T-helper 17 cell (primary cell): ENCODE measurements around the gene TMPRSS6. TPM values are rescaled to one million over a fixed set of nuclear protein-coding genes. Genes with fewer than 3 reads are reported as not detected.

Experiments used
- ATAC-seq: fragments of 150-1000 bp; cut with Tn5 transposase; 2 replicates; pipeline ENCODE4 v1.10.0; 2021; ENCODE audit warnings: mild to moderate bottlenecking, moderate library complexity
- DNase-seq, 3 donors: peaks; one replicate each; pipeline versions ENCODE4 v3.0.0 to v3.0.0-alpha.2; 2020 to 2021
- H3K9me3 ChIP-seq: one replicate; pipeline ENCODE4 v1.7.0; 2013; ENCODE audit warnings: low read length, mild to moderate bottlenecking; ENCODE audit not compliant: control insufficient read depth, poor library complexity, severe bottlenecking
- H3K27ac Mint-ChIP-seq: one replicate; pipeline ENCODE4 v1.8.0; 2022; ENCODE audit warnings: mild to moderate bottlenecking, moderate library complexity, mixed read lengths
- H3K27me3 Mint-ChIP-seq: one replicate; pipeline ENCODE4 v1.8.0; 2022; ENCODE audit warnings: mixed read lengths
- H3K36me3 Mint-ChIP-seq: one replicate; pipeline ENCODE4 v1.8.0; 2022; ENCODE audit warnings: low read depth, mixed read lengths
- H3K4me1 Mint-ChIP-seq: one replicate; pipeline ENCODE4 v1.8.0; 2022; ENCODE audit warnings: mild to moderate bottlenecking, mixed read lengths
- H3K4me3 Mint-ChIP-seq: one replicate; pipeline ENCODE4 v1.8.0; 2022; ENCODE audit warnings: mild to moderate bottlenecking, moderate library complexity, mixed read lengths
- total RNA-seq, 4 donors: library from RNA in 2 of 4; stranded (reverse) in 2 of 4; gene quantifications; one replicate each; pipeline ENCODE4 v1.2.3 and lab custom pipeline; 2022 to 2026

Gene TMPRSS6
- total RNA-seq, 2 donors from 2014 or later = 0.31 to 0.92 TPM

DNA sequence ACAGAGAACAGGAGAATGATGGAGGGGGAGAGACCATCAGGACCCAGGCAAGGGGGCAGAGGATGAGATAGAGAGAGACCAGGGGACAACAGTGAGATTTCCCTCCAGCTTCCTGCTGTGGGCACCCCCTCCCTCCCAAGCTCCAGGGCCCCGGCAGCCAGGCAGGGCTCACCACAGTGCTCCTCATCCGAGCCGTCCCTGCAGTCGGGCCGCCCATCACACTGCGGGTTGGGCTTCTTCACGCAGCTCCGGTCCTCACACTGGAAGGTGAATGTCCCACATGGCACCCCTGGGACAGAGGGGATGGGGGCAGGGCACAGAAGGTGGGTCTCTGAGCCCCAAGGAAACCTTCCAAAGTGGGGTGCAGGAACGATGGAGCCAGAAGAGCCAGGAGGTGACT is 38.8 kb downstream of the TMPRSS6 start:
- H3K4me3 Mint-ChIP-seq = no peak overlapping the region
- peaks cover 20% of the 10 kb centered on the region for H3K27me3 Mint-ChIP-seq
- no peak overlapping the region for H3K27ac Mint-ChIP-seq
- H3K36me3 Mint-ChIP-seq = peaks cover 5% of the 10 kb centered on the region
- no peaks in the 10 kb centered on the region for H3K9me3 ChIP-seq
- ATAC-seq = no peak
- peaks cover 2% of the 10 kb centered on the region for H3K4me1 Mint-ChIP-seq
- DNase-seq = no peak

DNA sequence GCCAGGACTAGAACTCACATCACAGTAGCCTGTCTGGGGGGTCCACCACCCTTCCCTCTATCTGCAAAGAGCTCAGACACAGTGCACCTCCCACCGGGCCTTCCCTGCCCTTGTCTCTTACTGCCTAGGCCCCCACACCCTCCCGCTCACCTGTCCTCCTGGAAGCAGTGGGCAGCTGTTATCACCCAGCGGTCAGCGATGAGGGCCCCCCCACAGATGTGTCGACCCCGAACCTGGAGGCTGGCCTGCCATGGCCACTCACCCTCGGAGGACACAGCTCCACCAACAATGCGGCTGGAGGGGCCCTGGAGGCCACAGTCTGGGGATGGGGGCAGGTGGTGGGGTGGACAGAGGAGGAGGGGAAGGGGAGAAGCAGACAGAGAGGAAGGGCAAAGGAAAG is 39.2 kb downstream of the TMPRSS6 start:
- Mint-ChIP-seq H3K4me1 (peaks cover 2% of the 10 kb centered on the region), H3K27me3 (peaks cover 16% of the 10 kb centered on the region), H3K27ac (no peak overlapping the region), H3K36me3 (peaks cover 5% of the 10 kb centered on the region), H3K4me3 (no peak overlapping the region)
- H3K9me3 ChIP-seq = no peaks in the 10 kb centered on the region
- ATAC-seq = no peak
- DNase-seq = no peak

DNA sequence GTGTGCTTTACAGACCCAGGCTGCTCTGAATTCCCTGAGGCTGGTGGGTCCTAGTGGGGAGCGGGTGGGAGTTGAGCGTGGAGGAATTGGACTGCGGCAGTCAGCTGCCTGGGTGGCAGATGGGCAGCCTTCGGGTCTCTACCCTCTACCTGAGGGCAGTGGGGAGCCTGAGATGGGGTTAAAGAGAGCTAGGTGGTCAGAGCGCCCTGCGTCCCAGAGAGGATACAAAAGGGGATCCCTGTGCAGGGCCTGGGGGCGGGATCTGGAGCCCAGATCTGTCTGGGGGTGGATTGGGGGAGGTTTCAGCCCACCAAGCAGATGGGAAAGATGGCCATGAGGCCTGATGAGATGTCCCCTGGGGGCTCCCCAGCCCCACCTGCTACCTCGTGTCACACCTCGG is 39.8 kb downstream of the TMPRSS6 start:
- Mint-ChIP-seq H3K4me3 (no peak overlapping the region), H3K4me1 (peaks cover 2% of the 10 kb centered on the region)
- no peak for ATAC-seq

GRCh38 chr22:37069319-37069718 is 40.2 kb downstream of the TMPRSS6 start:
- DNase-seq = no peak
- H3K27ac Mint-ChIP-seq = no peak overlapping the region
- H3K4me3 Mint-ChIP-seq = no peak overlapping the region
- no peaks in the 10 kb centered on the region for H3K9me3 ChIP-seq
- H3K36me3 Mint-ChIP-seq = peaks cover 5% of the 10 kb centered on the region
- H3K4me1 Mint-ChIP-seq = peaks cover 2% of the 10 kb centered on the region
- H3K27me3 Mint-ChIP-seq = peaks cover 16% of the 10 kb centered on the region
- ATAC-seq = no peak

More for the DNA sequence above, 39.8 kb downstream of the TMPRSS6 start:
- no peaks in the 10 kb centered on the region for H3K9me3 ChIP-seq
- H3K36me3 Mint-ChIP-seq = peaks cover 5% of the 10 kb centered on the region
- peaks cover 16% of the 10 kb centered on the region for H3K27me3 Mint-ChIP-seq
- no peak overlapping the region for H3K27ac Mint-ChIP-seq
- no peak for DNase-seq

- Mint-ChIP-seq H3K36me3 (peaks cover 5% of the 10 kb centered on the region), H3K4me1 (peaks cover 2% of the 10 kb centered on the region), H3K27me3 (peaks cover 16% of the 10 kb centered on the region), H3K4me3 (no peak overlapping the region), H3K27ac (no peak overlapping the region)
- ATAC-seq (no peak), DNase-seq (no peak)
- H3K9me3 ChIP-seq = no peaks in the 10 kb centered on the region
These were observed 40.7 kb downstream of the TMPRSS6 start for GRCh38 chr22:37068859-37069258.

DNA sequence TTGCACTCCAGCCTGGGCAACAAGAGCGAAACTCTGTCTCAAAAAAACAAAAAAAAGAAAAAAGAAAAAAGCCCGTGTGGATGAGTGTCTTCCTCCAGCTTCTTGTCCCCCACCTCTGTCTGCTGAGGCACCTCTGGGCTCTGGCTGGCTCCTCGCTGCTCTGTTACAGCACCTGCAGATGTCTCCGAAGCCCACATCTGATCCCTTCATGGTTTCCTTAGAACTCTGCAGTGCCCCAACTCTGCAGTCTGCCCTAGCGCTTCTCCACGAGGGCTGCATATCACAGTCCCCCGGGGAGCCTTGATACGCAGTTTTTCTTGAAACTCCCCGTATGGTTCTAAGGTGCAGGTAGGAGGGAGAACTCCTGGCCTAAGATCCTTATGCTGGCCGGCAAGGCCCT is 42.1 kb downstream of the TMPRSS6 start:
- ATAC-seq = no peak

GRCh38 chr22:37065961-37066360 is 43.6 kb downstream of the TMPRSS6 start:
- peaks cover 16% of the 10 kb centered on the region for H3K27me3 Mint-ChIP-seq
- H3K9me3 ChIP-seq = no peaks in the 10 kb centered on the region
- ATAC-seq = no peak
- DNase-seq = no peak
- H3K4me1 Mint-ChIP-seq = peaks cover 11% of the 10 kb centered on the region
- H3K27ac Mint-ChIP-seq = no peak overlapping the region
- H3K4me3 Mint-ChIP-seq = no peak overlapping the region
- H3K36me3 Mint-ChIP-seq = peaks cover 5% of the 10 kb centered on the region

More for the DNA sequence above, 42.1 kb downstream of the TMPRSS6 start:
- peaks cover 16% of the 10 kb centered on the region for H3K27me3 Mint-ChIP-seq
- no peaks in the 10 kb centered on the region for H3K9me3 ChIP-seq
- H3K36me3 Mint-ChIP-seq = peaks cover 5% of the 10 kb centered on the region
- peaks cover 8% of the 10 kb centered on the region for H3K4me1 Mint-ChIP-seq
- H3K27ac Mint-ChIP-seq = peak overlapping the region; percentile 70
- H3K4me3 Mint-ChIP-seq = no peak overlapping the region
- no peak for DNase-seq

- no peak for DNase-seq
- Mint-ChIP-seq H3K27me3 (peaks cover 14% of the 10 kb centered on the region), H3K4me3 (no peak overlapping the region), H3K4me1 (peaks cover 11% of the 10 kb centered on the region), H3K27ac (peak overlapping the region; percentile 59), H3K36me3 (peaks cover 5% of the 10 kb centered on the region)
- no peak for ATAC-seq
- H3K9me3 ChIP-seq = no peaks in the 10 kb centered on the region
These were observed 44.3 kb downstream of the TMPRSS6 start for GRCh38 chr22:37065180-37065579.

GRCh38 chr22:37064553-37064952 is 45.0 kb downstream of the TMPRSS6 start:
- Mint-ChIP-seq H3K27me3 (peaks cover 8% of the 10 kb centered on the region), H3K4me3 (peak overlapping the region; percentile 71), H3K36me3 (peaks cover 5% of the 10 kb centered on the region), H3K27ac (peak overlapping the region; percentile 59), H3K4me1 (peaks cover 15% of the 10 kb centered on the region)
- no peak for ATAC-seq
- DNase-seq = no peak
- H3K9me3 ChIP-seq = no peaks in the 10 kb centered on the region

- Mint-ChIP-seq H3K27ac (peak overlapping the region; percentile 59), H3K27me3 (peaks cover 6% of the 10 kb centered on the region), H3K4me3 (peak overlapping the region; percentile 71), H3K36me3 (peaks cover 5% of the 10 kb centered on the region), H3K4me1 (peaks cover 15% of the 10 kb centered on the region)
- H3K9me3 ChIP-seq = no peaks in the 10 kb centered on the region
- no peak for DNase-seq
- peak; percentile 31 for ATAC-seq
These were observed 45.8 kb downstream of the TMPRSS6 start for GRCh38 chr22:37063431-37064420.

DNA sequence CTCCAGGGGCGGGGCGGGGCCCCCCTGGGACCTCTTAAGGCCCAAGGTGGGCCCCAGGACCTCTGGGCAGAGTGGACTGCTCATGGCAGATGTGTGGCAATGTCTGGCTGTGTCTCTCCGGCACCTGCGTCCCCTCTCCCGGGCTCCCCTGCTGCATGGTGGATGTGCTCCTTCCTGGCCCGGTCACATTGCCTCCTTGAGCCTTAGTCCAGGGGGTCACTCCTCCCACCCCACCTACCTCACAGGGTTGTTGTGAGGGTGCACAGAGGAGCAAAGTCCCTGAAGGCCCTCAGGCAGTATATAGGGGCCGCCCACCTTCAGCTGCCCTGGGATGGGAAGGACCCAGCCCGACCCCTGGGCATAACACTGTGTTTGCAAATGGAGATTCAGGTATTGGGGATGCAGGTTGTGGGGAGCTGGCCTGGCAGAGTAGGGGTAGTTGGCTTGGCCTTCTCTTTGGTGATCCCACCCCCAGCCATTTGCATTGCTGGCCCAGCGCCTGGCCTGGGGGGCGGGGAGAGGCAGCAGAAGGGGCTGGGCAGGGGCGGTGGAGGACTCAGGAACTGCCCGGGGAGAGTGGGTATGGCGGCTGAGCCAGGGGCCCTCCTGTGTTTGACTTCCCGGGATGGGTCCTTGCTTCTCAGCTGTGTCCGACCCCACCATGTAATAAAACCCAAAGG is 46.7 kb downstream of the TMPRSS6 start:
- no peaks in the 10 kb centered on the region for H3K9me3 ChIP-seq
- H3K27ac Mint-ChIP-seq = no peak overlapping the region
- peaks cover 2% of the 10 kb centered on the region for H3K27me3 Mint-ChIP-seq
- ATAC-seq = no peak
- peaks cover 3% of the 10 kb centered on the region for H3K36me3 Mint-ChIP-seq
- DNase-seq = no peak
- no peak overlapping the region for H3K4me3 Mint-ChIP-seq
- H3K4me1 Mint-ChIP-seq = peaks cover 13% of the 10 kb centered on the region

DNA sequence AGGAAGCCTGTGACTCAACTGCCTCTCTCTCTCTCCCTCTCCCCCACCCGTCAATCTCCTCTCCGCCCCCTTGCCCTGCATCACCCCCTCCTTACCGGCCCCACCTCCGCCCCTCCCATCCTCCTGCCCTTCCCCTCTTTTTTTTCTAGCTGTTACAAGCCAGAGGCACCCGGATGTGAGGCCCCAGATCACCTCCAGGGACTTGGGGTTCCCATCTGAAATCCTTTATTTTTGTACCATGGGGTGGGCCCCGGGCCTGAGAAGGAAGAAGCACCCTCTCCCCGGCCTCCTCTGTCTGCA is 47.2 kb downstream of the TMPRSS6 start:
- Mint-ChIP-seq H3K4me1 (peaks cover 13% of the 10 kb centered on the region), H3K36me3 (peaks cover 2% of the 10 kb centered on the region), H3K27me3 (no peaks in the 10 kb centered on the region), H3K27ac (no peak overlapping the region), H3K4me3 (no peak overlapping the region)
- no peaks in the 10 kb centered on the region for H3K9me3 ChIP-seq
- no peak for ATAC-seq
- no peak for DNase-seq

- Mint-ChIP-seq H3K4me3 (peak overlapping the region; percentile 47), H3K27ac (peak overlapping the region; percentile 77), H3K36me3 (peaks cover 2% of the 10 kb centered on the region), H3K27me3 (no peaks in the 10 kb centered on the region), H3K4me1 (peaks cover 16% of the 10 kb centered on the region)
- no peaks in the 10 kb centered on the region for H3K9me3 ChIP-seq
- ATAC-seq = no peak
- DNase-seq = no peak
These were observed 47.7 kb downstream of the TMPRSS6 start for GRCh38 chr22:37061611-37062375.
